Measurements from ENCODE around the gene USP35. TPM values are rescaled to one million over a fixed set of nuclear protein-coding genes. Genes with fewer than 3 reads are reported as not detected.

Gene USP35
- total RNA-seq, 2 donors from 2014 or later = 8.6 to 11.2 TPM

DNA sequence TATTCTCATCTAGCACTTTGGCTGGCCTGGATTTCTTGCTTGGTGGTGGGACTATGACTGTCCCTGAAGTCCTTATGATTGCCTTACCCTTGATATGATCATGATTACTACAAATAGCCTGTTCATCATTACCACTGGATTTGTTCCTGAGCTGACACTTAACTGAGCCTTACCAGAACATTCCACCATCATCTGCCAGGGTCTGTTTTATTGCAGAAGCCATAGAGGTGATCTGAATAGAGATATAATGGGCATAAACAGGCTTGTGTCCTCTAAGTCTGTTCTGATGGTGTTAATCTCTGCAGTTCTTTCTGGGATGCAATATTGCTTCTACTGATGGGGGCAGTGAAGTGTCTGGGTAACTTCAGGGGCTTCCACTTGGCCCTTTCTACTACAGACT lies 36.9 kb upstream of the USP35 start:
- H3K9me3 Mint-ChIP-seq = no peaks in the 10 kb centered on the region
- Histone ChIP-seq H3K36me3 (ENCODE audit: control insufficient read depth, insufficient read depth, low read length) (no peaks in the 10 kb centered on the region), H3K9ac (ENCODE audit: extremely low read depth, low read length, poor library complexity, severe bottlenecking) (no peak overlapping the region), H3K4me3 (ENCODE audit: low read length) (no peak overlapping the region), H3K4me1 (ENCODE audit: control insufficient read depth, insufficient read depth, low read length) (no peaks in the 10 kb centered on the region), H3K27me3 (ENCODE audit: control insufficient read depth, insufficient read depth, low read length, poor library complexity, severe bottlenecking) (no peaks in the 10 kb centered on the region), H3K9me3 (ENCODE audit: control insufficient read depth, low read length) (no peaks in the 10 kb centered on the region), H3K27ac (ENCODE audit: low read depth, low read length) (no peak overlapping the region)
- H3K36me3 Mint-ChIP-seq (ENCODE audit: low read depth) = peaks cover 5% of the 10 kb centered on the region
- H3K4me1 Mint-ChIP-seq = no peaks in the 10 kb centered on the region
- TF ChIP-seq, protein P1, sequence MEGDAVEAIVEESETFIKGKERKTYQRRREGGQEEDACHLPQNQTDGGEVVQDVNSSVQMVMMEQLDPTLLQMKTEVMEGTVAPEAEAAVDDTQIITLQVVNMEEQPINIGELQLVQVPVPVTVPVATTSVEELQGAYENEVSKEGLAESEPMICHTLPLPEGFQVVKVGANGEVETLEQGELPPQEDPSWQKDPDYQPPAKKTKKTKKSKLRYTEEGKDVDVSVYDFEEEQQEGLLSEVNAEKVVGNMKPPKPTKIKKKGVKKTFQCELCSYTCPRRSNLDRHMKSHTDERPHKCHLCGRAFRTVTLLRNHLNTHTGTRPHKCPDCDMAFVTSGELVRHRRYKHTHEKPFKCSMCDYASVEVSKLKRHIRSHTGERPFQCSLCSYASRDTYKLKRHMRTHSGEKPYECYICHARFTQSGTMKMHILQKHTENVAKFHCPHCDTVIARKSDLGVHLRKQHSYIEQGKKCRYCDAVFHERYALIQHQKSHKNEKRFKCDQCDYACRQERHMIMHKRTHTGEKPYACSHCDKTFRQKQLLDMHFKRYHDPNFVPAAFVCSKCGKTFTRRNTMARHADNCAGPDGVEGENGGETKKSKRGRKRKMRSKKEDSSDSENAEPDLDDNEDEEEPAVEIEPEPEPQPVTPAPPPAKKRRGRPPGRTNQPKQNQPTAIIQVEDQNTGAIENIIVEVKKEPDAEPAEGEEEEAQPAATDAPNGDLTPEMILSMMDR (conservative IDR thresholded peaks at IDR 0.05) = no peak
- no peak overlapping the region for H3K4me3 Mint-ChIP-seq
- no peaks in the 10 kb centered on the region for H3K27me3 Mint-ChIP-seq (ENCODE audit: insufficient read depth)
- no peak for DNase-seq
- H3K27ac Mint-ChIP-seq = no peak overlapping the region

DNA sequence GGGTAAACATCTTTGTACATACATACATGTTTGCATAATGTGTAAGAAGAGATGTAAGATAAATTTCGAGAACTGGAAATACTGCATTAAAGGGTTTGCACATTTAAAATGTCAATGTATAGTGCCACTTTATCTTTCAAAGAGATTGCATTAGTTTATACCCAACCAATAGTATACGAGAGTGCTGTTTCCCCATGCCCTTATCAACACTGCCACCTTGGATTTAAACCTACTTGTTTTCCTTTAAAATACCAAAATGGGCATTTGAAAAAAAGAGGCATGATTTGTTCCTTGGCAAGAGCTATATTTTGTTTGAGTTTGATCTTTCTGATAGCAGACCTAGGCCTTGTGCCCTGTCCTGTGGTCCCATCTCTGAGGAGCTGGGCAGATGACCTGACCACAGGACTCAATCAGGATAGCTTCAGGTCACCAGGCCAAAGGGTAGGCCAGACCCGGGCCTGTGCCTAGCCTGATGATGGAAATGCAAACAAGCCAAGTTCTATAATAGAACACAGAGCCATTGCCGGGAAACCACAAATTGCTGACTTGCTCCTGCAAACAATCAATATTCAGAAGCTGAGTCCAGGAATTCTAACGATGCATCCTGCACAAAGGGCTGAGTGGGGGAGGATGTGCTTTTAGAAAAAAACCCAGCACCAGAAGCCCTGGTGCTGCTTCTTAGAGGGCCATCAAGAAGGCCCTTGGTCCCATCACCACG lies 32.4 kb upstream of the USP35 start:
- Mint-ChIP-seq H3K36me3 (ENCODE audit: low read depth) (peaks cover 5% of the 10 kb centered on the region), H3K9me3 (no peaks in the 10 kb centered on the region), H3K27ac (no peak overlapping the region), H3K27me3 (ENCODE audit: insufficient read depth) (peaks cover 3% of the 10 kb centered on the region), H3K4me1 (no peaks in the 10 kb centered on the region), H3K4me3 (no peak overlapping the region)
- 84 to 92% methylated on average over 2 to 6 of the region's 6 CpGs for WGBS, 2 experiments (ENCODE audit: insufficient coverage in 1 of 2, insufficient read length in 1 of 2)
- TF ChIP-seq, protein P1 (conservative IDR thresholded peaks at IDR 0.05) = no peak
- H3K36me3 ChIP-seq (ENCODE audit: control insufficient read depth, insufficient read depth, low read length) = no peaks in the 10 kb centered on the region
- H3K27ac ChIP-seq (ENCODE audit: low read depth, low read length) = peak overlapping the region; percentile 51
- H3K4me3 ChIP-seq (ENCODE audit: low read length) = no peak overlapping the region
- H3K9me3 ChIP-seq (ENCODE audit: control insufficient read depth, low read length) = no peaks in the 10 kb centered on the region
- no peak overlapping the region for H3K9ac ChIP-seq (ENCODE audit: extremely low read depth, low read length, poor library complexity, severe bottlenecking)
- DNase-seq = no peak
- H3K4me1 ChIP-seq (ENCODE audit: control insufficient read depth, insufficient read depth, low read length) = no peaks in the 10 kb centered on the region
- no peaks in the 10 kb centered on the region for H3K27me3 ChIP-seq (ENCODE audit: control insufficient read depth, insufficient read depth, low read length, poor library complexity, severe bottlenecking)

DNA sequence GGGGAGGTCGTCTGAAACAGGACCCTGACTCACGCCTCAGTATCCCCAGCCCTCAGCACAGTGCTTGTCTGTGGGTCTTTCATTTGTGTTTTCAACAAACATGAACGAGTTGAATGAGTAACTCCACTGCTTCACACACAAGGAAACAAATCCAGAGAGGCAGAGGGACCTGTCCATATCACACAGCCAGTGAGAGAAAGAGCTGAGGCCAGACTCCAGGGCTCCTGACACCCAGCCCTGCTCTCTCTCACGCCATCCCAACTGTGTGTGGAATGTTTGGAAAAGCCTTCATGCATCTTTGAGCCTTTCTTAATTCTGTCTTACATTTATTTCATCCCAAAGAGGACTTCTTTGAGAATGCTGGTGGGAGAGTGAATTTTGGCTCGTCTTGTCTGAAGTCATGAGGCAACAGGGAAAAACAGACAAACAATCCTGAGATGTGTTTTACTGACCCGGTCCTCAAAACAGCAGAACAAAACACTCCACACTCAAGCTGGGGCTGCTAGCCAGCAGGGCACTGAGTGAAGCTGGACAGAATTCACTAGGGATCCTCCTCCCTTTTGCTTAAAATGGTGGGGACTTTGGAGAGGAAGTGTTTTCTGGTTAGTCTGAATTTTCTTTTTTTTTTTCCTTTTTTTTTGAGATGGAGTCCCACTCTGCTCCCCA lies 29.6 kb upstream of the USP35 start:
- Mint-ChIP-seq H3K4me1 (no peaks in the 10 kb centered on the region), H3K36me3 (ENCODE audit: low read depth) (peaks cover 2% of the 10 kb centered on the region), H3K4me3 (no peak overlapping the region), H3K27me3 (ENCODE audit: insufficient read depth) (peaks cover 6% of the 10 kb centered on the region), H3K9me3 (no peaks in the 10 kb centered on the region), H3K27ac (no peak overlapping the region)
- no peaks in the 10 kb centered on the region for H3K36me3 ChIP-seq (ENCODE audit: control insufficient read depth, insufficient read depth, low read length)
- H3K4me1 ChIP-seq (ENCODE audit: control insufficient read depth, insufficient read depth, low read length) = no peaks in the 10 kb centered on the region
- H3K9me3 ChIP-seq (ENCODE audit: control insufficient read depth, low read length) = no peaks in the 10 kb centered on the region
- H3K27me3 ChIP-seq (ENCODE audit: control insufficient read depth, insufficient read depth, low read length, poor library complexity, severe bottlenecking) = no peaks in the 10 kb centered on the region
- no peak overlapping the region for H3K27ac ChIP-seq (ENCODE audit: low read depth, low read length)
- WGBS, 2 experiments (ENCODE audit: insufficient coverage in 1 of 2, insufficient read length in 1 of 2) = 60 to 88% methylated on average over 1 to 6 of the region's 6 CpGs
- no peak overlapping the region for H3K9ac ChIP-seq (ENCODE audit: extremely low read depth, low read length, poor library complexity, severe bottlenecking)
- no peak overlapping the region for H3K4me3 ChIP-seq (ENCODE audit: low read length)
- no peak for DNase-seq
- TF ChIP-seq, protein P1 (conservative IDR thresholded peaks at IDR 0.05) = no peak
